PC-3 (cell line): ENCODE measurements around the gene PARP16.

Experiments
- CTCF ChIP-seq: fragments of 300-600 bp; sonication (generic); conservative IDR thresholded peaks from 2 replicates; pipeline ENCODE4 v1.5.1; 2017; ENCODE audit warnings: antibody characterized with exemption, low read depth, mild to moderate bottlenecking, low read length
- EZH2phosphoT487 ChIP-seq: fragments of 300-600 bp; sonication (generic); IDR thresholded peaks from 2 replicates; pipeline ENCODE4 v1.6.1; 2018; ENCODE audit warnings: mild to moderate bottlenecking, antibody characterized with exemption, low read length, borderline replicate concordance

GRCh38 chr15:65292938-65293518 lies 6.3 kb upstream of the PARP16 start:
- TF ChIP-seq CTCF: no peak
- no peak for TF ChIP-seq EZH2phosphoT487
